Activated T-cell treated with anti-CD3 and anti-CD28 coated beads for 48 hours (primary cell): Measurements from ENCODE around the gene ILF2.

ENCODE experiments used
- DNase-seq: peaks from one replicate; pipeline ENCODE4 v3.0.0-alpha.2; 2020; ENCODE audit warnings: low read depth

Gene ILF2

GRCh38 chr1:153627715-153628626, 42.8 kb downstream of the ILF2 start, which contains the start of gene S100A1:
Gene S100A1 (plus strand): TSS chr1:153628434. CDS start chr1:153630522, 2,088 bp downstream.
- no peak for DNase-seq

DNA sequence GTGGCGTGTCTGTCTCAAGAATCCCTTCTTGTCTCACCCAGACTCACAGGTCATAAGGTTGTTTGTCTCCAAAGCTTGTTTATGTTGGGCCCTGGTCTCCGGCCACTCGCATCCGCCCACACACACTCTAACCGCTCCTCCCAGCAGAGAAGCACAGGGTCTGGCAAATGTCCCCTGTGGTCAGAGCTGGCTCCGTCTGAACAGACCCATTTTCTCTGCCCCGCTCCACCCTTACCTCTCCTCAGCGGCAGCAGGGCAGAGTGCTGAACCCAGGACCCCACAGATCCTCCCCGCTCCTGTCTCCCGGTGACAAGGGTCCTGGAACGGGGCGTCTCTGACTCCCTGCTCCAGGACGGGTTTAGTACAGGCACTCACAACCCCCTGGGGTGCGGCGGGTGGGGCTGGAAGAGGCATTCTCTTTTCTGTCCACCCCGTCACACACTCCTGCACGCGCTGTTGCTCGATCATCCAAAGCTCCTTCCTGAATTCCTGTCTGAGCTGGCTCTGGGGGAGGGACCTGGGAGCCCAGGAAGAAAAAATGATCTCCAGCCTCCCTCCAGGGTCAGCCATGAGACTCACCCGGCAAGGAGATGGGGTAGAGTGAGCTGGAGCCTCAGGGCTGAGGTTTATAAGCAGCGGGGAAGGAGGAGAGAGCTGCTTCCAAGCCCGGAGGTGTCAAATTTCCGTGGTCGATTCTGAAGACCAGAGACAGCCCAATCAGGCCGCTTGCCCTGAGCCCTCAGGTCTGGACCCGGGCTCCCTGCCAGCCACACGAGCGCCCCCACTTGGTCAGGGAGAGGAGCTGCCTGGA, 43.7 kb downstream of the ILF2 start, which contains the start of gene S100A13:
S100A13 (minus strand) TSS at position 602 of the 811 bp plus-strand sequence. CDS start 1,033 bp downstream, outside the sequence.
- no peak for DNase-seq

- DNase-seq: no peak
Observed at GRCh38 chr1:153626477-153626903, 44.3 kb downstream of the ILF2 start.

DNA sequence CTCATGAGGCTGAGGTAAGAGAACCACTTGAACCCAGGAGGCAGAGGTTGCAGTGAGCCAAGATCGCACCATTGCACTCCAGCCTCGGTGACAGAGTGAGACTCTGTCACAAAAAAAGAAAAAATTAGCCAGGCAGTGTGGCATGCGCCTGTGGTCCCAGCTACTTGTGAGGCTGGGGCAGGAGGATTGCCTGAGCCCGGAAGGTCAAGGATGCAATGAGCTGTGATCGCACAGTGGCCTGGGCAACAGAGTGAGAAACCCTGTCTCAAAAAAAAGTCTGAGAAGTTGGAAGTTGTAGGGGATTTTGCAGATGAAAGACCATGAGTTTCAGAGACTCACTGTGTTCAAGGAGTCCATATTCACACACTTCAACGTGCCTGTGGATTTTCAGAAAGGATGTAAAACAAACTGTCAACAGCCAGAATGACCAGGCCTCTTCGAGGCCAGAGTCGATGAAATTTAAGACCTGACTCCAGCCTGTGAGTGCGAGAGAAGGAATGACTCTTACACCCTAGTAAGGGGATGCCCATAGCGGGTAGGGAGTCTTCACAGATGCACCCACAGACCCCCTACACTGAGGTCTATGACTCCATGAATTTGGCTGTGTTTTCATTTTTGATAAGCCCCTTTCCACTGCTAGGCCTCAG, 45.7 kb downstream of the ILF2 start:
- no peak for DNase-seq

- DNase-seq: no peak
Observed at GRCh38 chr1:153623101-153623500, 47.7 kb downstream of the ILF2 start.

- DNase-seq: no peak
Observed at GRCh38 chr1:153619171-153619570, 51.6 kb downstream of the ILF2 start.

- no peak for DNase-seq
Observed at GRCh38 chr1:153617663-153618062, 53.1 kb downstream of the ILF2 start.

DNA sequence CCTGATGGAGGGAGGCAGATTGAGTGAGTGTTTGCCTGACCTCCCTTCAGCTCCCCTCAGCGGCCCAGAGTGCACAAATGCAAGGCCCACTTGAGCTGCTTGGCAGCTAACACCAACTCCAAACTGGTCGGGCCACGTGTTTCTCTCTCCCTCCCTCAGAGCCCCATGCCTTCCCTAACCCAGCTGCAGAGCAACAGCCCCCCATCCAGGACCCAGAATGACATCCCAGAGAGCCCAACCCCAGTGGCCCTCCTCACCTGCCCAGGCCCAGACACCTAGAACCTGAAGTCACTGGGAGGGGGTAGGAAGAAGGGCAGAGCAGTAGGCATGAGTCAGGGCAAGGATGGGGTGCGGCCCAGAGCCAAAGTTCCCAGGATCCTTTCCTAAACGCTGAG, 53.9 kb downstream of the ILF2 start:
- DNase-seq: no peak

DNA sequence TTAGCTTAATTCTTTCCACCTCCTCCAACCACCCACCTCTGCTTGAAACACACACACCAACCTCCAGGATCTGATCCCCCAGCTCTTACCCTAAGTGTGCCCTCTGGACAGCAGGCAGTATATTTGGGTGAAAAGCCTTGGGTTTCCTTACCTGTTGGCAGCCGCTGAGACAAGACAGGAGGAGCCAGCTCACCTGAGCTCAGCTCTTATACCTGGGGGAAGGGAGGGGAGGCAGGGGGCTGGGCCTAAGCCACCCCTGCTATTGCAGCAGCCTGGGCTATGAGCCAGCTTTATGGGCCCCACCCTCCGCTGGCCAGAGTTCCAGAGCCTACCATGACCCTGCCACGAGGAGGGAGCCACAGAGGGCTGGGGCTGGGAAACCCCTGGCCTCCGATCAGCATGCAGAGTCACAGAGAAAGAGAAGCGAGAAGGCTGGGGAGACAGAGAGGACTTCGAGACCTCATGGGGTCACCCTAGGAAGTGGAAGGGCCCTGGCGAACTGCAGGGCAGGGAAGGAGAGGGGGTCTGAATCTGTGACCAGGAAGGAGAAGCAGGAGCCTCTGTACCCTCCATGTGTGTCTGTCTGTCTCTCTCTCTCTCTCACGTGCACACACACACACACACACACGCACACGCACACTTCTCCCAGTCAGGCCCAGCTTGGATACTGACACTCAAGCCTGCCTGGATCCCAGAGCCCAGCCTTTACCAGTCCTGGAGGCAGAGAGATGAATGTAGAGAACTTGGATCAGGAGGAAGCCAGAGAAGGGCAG, 54.5 kb downstream of the ILF2 start, which contains the start of gene S100A14:
S100A14 (minus strand) TSS at position 182 of the 773 bp plus-strand sequence. CDS start 467 bp downstream, outside the sequence.
- no peak for DNase-seq

DNA sequence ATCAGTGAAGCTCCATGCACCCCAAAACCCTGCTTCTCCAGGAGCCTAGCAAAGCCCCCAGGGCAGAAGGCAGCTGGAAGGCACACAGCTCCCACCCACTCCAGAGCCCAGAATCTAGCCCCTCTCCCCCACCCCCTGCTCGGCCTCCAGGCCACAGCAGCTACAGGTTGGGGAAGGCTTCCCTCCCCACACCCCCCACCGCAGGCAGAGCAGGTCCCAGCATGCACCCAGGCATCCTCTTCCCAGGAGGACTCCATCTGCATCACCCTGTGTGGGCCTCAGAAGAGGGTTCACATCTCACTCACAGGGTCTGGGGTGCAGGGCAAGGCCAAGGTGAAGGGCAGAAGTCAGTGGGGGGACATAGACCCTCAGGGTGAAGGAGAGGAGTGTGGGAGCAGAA, 55.4 kb downstream of the ILF2 start:
- DNase-seq: no peak

GRCh38 chr1:153614906-153615305, 55.9 kb downstream of the ILF2 start:
- DNase-seq: no peak

- DNase-seq: no peak
Observed at GRCh38 chr1:153614189-153614900, 56.4 kb downstream of the ILF2 start.

DNA sequence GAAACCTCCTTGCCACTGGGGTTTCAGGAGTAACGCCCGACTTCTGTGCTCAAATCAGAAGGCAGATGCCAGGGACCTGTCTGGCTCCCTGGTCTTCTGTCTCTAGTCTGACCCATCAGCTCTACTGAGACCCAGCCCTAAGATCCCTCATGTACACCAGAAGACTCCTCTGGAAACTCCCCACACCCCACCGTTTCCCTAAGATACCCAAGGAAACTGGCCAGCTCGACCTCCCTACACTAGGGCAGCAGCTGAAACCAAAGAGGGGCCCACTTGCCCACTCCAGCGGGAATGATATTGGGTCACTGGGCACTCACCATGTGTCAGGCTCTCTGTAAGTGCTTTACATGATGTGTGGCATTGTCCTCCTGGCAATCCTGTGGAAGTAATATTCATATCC, 57.4 kb downstream of the ILF2 start:
- DNase-seq: no peak

DNA sequence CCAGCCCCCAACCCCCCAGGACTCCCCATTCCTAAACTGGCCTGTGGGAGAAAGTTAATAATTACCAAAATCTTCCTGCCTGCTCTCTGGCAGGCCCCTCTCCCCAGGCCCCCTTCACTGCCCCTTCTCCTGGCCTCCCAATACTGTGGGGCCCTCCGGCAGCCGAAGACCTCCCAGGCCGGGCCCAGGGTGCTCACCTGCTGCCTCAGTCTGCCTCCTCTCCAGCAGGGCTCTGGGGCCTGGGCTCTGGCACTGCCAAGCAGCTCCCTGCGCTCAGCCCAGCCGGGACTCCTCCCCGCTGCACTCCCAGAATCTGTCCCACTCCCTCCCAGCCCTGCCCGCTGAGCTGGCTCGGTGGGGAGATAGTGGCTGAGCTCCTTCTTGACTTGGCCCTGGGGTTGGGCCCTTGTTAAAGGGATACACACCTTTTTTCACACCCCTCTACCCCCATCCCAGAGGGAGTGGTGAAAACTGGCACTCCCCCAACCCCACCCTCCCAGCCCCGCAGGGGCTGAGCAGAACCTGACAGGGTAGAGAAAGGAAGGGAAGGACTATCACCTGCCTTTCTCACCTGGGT, 58.0 kb downstream of the ILF2 start, which contains the start of gene S100A16:
S100A16 (minus strand) TSS at position 383 of the 577 bp plus-strand sequence. CDS start 4,986 bp downstream, outside the sequence.
- no peak for DNase-seq

DNA sequence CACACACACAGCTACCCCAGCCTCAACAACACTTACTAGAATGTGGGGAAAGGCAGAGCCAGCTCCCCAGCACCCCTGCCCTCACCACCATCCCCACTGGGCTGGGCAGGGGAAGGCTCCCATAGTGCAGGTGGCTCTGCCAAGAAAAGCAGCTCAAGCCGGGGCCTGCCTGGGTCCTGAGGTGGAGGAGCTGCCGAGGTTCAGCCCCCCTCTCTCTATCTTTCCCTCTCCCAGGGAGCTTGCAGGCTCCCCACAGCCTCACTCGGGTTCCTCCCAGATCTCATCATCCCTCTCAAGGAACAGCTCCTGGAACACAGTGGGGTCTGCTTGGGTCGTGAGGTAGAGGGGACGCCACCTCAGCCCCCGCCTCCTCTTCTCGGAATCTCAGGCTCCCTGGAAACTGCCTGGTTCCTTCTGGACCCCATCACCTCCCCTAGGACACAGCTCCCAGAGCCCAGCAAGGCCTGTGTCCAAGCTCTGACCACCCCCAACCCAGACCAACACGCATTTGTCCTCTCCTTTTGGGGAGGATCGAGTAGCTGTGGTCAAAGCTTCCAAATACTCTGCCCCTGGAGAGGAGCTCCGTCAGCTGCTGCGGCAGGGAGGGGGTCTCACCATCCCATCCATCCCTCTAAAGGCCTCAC, 58.6 kb downstream of the ILF2 start:
- DNase-seq: no peak
